Stimulated activated CD4-positive, alpha-beta T cell treated with anti-CD3 and anti-CD28 coated beads, Interleukin-4, amount 100 ng/mL, for 4 hours (primary cell): ENCODE measurements around the gene CERS5.

ENCODE experiments used
- DNase-seq, 2 experiments: peaks; one replicate each; pipeline ENCODE4 v3.0.0-alpha.2; 2020

Gene CERS5, protein sequence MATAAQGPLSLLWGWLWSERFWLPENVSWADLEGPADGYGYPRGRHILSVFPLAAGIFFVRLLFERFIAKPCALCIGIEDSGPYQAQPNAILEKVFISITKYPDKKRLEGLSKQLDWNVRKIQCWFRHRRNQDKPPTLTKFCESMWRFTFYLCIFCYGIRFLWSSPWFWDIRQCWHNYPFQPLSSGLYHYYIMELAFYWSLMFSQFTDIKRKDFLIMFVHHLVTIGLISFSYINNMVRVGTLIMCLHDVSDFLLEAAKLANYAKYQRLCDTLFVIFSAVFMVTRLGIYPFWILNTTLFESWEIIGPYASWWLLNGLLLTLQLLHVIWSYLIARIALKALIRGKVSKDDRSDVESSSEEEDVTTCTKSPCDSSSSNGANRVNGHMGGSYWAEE

DNA sequence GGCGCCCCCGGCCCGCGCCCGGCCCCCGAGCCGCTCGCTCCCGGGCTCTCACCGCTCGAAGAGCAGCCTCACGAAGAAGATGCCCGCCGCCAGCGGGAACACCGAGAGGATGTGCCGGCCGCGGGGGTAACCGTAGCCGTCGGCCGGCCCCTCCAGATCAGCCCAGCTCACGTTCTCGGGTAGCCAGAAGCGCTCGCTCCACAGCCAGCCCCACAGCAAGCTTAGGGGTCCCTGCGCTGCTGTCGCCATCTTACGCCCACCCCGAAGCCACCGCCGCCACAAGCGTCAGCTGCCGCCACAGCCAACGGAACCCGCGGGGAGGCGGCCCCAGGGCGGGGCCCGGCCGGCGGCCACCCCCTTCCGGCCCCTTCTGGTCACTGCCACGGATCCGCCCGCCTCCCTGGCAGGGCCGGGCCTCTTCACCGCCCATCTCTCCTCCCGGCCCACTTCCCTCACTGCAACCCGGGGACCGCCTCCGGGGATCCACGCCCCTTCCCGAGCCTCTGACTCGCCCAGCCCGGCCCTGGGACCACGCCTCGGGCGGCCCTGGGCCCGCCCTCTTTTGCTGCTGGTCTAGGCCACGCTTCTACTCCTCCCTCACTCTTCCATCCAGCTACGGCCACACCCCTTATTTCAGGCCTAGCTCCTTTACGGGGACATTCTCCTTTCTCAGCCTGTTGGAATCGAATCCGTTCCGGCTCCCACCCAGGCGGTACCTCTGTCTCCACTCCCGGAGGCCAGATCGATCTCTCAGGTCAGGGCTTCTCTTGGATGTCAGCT lies at the start of gene CERS5:
CERS5 (minus strand) TSS at position 321 of the 780 bp plus-strand sequence; CDS start at position 249, 72 bp downstream.
- DNase-seq, result peak; percentile 92 to 95

DNA sequence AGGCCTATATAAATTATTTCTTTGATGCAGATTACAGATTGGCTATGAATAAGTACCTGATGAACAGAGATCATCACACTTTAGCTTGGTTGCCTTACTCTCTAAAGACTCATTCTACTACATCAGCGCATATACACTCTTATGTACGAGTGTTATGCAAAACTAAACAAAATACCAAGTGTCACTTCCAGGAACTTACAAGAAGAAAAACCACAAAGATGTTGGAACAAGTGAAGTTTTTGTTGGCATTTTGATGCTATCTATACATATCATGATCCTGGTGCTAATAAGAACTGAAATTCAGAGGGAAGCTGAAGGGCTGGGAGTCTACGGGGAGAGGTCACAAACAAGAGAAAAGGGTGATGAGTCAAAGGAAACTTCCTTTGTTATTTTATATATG lies 47.9 kb upstream of the CERS5 start:
- no peak for DNase-seq

DNA sequence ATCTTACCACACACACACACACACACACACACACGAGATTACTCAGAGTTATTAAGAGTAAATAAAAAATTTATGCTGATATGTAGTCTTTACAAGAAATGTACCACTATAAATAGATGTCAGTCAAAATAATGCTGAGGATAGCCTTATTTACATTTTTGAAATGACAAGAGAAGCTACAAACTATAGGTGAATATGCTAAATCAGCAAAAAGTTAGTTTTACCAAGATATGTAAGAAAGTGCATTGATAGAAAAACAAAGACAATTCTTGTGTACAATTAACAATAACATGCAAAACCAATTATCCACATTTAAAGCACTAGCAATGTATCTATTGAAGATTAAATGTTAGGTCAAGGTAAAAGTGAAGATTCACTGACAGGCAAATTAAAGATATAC lies 46.8 kb upstream of the CERS5 start:
- no peak for DNase-seq

DNA sequence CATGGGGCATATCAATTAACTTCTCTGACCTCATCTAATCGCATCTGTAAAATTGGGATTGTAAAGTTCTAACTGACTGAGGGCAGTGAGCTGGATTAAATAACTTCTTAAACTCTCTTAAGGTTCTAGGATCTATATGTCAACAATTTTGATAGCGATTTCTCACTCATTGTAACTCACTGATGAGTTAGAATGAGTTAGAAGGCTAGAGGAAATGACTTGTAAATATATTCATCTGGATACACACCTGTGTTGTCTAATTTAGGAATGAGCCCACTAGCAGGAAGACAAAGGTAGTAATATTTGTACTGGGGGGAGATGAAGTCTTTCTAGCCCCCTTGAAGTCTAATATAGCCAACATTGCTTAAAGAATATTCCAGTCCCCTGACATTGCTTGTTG lies 46.3 kb upstream of the CERS5 start:
- no peak for DNase-seq

DNA sequence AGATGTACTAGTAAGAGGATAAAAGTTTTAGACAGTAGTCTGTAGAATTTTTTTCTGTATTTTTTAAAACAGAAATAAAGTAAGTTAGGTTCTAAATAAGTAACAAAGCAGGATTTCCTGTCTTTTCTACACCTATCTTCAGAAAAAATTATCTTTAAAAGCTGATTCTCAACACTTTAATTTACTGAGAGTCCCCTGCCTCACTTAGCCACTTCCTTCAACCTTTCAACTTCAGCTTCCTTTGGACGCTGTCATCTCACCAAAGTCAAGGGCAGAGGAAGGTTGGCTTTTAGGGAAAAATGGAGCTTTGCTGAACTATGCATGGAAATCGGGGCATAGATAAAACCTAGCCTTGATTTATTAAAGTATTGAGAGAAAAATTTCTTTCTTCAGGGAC lies 44.9 kb upstream of the CERS5 start:
- no peak for DNase-seq

DNA sequence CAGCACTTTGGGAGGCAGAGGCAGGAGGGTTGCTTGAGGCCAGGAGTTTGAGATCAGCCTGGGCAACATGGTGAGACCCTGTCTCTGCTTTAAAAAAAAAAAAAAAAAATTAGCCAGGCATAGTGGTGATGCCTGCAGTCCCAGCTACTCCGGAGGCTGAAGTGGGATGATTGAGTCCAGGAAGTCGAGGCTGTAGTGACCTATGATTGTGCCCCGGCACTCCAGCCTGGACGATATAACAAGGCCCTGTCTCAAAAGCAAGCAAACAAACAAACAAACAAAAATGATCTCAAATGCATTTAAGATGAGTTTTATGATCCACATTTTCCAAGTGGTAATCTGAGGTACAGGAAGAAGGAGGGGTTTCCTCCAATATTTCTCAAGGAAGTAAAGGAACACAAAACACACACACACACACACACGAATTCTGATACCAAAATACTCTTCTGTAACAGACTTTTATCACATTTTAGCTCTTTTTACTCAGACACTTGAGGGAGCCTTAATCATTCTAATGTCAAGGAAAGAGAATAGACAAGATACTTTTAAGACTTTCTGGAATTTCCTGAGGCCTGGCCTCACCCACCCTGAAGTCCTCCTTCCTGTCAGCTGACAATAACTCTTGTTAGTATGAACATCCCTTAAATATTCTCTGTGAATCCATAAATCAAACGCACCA lies 44.4 kb upstream of the CERS5 start:
- peak in 1 of 2 experiments; percentile 11 for DNase-seq

DNA sequence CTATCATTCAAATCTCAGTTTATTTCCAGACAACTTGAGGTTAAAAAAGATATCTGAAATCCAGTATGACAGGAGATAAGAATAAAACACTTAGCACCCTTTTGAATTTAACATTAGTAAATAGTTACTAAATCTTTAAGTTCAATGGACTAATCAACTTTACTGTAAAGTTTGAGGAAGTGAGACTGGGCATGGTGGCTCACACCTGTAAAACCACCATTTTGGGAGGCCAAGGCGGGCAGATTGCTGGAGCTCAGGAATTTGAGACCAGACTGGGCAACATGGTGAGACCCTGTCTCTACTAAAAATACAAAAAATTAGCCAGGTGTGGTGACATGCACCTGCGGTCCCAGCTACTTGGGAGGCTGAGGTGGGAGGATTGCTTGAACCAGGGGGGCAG lies 40.3 kb upstream of the CERS5 start:
- no peak for DNase-seq

DNA sequence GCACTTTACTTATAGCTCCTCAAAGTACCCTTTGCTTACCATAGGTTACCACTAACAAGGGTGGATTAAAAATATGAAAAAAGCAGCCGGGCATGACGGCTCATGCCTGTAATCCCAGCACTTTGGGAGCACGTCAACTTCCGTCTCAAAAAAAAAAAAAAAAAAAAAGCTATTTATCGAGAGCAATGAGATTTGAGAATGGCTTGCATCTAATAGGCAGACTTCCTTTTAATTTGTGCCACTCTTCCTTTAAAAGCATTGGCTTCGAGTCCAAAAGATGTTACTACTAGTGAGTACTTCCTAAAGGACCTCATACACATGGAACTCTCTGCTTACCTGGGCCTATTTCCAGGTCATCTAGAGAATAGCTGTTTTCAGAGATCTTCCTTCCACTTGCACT lies 38.5 kb upstream of the CERS5 start:
- DNase-seq, result no peak

DNA sequence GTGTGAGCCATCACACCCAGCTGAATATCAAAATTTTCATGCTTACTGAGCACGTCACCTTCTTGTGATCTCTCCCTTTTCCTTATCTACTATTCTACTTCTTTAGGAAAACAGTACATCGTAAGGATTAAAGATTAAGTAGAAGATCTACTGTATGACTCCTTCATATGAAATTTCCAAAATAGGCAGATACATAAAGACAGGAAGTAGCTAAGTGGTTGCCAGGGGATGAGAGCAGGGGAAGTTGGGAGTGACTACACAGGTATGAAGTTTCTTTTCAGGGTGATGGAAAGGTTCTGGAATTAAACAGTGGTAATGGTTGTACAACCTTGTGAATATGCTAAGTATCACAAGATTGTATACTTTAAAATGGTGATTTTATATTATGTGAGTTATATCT lies 36.5 kb upstream of the CERS5 start:
- DNase-seq, result no peak

DNA sequence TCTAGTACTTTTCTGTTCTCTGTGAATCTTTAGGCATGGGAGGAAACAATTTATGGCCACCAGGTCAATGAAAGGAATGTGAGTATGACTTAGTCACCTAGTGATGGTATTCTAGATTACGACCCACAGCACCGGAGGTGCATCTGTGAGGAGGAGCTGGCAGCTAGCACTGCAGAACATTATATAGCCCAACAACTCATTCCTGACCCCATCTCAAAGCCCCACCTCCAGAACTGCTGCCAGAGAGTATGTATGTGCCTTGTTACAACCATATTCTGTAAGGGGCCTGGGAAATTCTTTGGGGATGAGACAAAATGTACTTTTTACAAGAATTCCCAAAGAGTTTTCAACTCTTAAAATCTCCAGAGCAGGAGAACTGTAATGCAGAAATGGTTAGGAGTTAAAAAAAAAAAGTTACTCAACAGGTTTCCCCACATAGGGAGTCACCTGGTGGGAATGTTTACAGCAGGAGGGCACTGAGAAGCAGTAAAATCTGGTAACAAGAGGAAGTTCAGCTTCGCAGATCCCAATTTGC lies 34.9 kb upstream of the CERS5 start:
- no peak for DNase-seq

DNA sequence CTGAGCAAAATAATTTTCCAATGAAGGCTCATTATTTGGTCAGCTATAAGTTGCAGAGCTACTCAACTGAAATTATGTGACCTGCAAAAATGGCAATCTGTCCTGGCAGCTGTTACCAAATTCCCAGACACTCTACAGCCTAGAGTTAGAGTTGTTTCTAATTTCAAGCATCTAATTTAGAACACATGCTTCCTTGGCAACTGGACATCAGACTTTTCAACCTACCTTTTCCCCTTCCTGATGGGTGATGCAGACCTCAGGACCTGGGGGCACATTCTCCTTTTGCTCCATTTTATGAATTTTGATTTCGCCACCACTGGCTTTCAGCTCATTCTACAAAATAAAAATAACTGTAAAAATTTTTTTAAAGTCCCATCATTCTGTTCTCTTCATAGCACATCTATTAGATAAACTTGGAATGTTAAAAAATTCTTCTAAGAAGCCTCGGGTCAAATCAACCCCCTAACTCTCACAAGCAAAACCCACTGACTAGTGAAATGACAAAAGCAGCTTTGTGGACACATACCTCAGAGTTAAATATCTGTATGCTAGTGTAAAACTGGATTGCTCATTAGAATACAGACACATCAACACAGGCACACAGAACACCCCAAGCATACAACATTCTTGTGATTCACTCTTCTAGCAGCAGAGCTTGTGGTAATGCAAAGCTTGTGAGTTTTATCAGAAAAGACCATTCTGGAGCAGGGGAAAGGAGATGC lies 33.5 kb upstream of the CERS5 start:
- DNase-seq, result no peak

DNA sequence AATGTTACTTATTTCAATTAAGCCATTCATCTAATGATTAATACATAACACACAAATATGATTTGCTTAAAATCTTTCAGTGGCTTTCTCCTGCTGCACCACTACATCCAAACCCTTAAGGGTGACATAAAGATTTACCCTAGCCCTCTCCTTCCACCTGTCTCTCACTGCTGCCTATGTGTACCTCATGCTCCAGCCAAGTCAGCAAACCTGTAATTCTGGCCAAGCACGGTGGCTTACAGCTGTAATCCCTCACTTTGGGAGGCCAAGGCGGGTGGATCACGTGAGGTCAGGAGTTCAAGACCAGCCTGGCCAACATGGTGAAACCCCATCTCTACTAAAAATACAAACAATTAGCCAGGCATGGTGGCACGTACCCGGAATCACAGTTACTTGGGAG lies 31.7 kb upstream of the CERS5 start:
- no peak for DNase-seq

DNA sequence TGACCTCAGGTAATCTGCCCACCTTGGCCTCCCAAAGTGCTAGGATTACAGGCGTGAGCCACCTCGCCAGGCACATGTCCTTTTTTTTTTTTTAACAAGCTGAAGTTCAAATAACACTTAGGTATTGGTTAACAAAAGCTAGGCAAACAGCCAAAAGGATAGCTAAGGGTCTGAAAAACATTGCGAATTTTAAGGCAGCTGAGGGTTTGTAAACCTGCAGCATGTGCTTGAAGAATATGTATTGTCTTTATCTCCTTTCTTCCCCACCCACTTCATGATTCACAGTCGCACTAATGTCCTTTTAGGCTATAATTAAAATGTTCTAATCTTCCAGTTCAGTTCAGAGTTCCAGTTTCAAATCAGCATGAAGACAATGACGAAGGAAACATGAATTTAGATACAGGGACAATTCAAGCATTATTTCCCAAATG lies 30.1 kb upstream of the CERS5 start:
- no peak for DNase-seq

DNA sequence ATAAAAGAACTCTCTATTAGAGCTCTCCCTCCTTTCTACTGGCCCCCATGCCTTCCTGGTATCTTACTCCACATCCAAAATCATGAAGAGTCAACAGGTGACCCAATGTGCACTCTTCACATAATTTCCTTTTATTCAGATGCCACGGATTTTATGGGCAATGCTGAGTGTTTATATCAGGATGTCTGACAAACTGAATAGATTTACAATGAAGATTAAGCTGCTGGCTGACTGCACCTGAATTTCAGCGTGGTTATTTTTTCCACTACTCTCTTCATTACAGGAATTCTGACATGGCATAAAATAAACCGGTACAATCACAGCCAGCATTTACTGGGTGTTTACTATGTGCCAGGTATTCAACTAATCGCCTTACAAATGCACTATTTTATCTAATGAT lies 29.4 kb upstream of the CERS5 start:
- no peak for DNase-seq

DNA sequence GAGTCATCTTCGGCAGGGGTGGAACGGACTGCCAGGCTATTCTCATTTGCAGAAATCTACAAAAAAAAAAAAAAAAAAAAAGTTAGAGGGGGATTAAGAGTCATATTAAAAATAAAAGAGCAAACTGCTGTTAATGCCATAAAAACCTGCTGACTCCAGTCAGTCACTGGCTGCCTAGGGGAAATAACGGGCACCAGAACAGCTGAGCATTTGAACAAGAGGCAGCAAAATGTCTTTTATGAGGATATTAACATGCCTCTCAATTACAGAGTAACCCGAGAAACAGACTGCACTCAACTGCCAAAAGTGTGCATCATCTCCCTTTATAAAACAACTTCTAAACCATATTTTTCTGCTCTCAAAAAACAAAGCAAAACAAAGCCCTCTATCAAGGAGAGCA lies 28.7 kb upstream of the CERS5 start:
- DNase-seq, result no peak

DNA sequence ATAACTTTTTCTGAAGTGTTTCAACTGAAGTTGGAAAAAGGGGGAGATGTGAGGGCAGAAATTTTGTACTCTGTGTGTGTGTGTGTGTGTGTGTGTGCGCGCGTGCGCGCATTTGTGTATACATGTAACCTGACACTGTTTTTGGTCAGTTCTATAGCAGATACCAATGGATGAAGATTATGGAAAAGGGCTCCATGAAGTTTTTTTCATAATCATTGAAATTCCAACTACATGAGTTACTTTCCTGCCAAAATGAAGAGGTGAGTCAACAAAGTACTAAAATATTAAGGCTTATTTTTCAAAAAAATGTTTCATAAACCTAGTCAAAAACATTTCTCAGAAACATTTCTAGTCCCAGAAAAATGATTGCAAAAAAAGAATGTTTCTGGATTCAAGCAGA lies 25.7 kb upstream of the CERS5 start:
- no peak for DNase-seq

DNA sequence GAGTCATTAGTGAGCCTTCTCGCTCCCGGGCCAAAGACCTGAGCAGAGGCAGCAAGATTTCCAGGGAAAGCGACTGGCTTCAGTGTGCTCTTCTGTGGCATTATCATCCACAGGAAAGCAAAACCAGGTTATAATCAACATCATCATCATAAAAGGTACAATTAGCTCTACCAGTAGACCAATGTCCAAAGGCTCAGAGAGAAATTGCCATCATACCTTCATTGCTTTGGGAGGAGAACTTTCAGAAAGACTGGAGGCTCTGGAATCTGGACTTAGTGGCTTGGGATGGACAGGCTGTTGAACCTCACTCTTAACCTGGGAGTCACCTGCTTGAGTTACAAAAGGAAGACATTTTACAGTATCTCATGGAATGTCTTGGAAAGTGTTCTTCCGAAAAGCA lies 25.1 kb upstream of the CERS5 start:
- no peak for DNase-seq

DNA sequence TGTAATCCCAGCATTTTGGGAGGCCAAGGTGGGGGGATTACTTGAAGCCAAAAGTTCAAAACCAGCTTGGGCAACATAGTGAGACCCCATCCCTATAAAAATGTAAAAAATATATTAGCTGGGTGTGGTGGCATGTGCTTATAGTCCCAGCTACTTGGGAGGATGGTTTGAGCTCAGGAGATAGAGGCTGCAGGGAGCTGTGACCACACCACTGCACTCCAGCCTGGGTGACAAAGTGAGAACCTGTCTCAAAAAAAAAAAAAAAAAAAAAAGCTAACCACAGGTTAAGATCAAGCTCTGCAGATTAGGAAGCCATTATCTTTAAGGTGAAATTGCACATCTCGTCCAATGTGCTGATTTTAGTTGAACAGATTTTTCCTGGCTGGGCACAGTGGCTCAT lies 23.7 kb upstream of the CERS5 start:
- DNase-seq, result no peak

DNA sequence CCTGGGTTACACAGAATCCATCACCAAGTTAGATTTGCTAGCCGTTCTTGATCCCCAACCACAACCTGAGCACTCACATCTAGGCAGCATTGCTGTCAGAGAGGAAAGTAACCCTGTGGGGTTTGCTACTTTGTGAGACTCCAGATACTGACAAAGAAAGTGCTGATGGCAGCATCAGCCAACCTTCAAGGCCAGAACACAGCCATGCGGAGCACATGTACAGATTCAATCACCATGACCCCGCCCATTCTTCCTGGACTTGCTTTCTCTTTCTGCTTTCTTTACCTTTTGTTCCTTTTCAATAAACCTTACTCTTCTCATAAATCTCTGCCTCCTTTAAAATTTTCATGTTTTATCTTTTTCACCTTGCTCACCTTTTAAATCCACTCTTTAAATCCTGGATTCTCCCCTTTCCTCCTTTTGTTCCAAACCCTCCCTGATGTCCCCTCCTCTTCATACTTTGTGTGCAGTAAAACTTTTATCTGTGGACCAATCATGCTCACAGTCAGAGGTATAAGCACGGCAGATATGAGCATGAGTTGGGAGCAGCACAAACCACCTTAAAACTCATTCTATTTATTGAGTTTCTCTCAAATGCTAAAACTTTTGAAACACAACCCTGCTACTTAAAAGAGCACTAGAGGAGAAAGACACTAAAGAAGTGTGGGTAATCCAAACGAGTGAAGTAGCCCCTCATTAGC lies 21.9 kb upstream of the CERS5 start:
- DNase-seq, result peak in 1 of 2 experiments; percentile 14

DNA sequence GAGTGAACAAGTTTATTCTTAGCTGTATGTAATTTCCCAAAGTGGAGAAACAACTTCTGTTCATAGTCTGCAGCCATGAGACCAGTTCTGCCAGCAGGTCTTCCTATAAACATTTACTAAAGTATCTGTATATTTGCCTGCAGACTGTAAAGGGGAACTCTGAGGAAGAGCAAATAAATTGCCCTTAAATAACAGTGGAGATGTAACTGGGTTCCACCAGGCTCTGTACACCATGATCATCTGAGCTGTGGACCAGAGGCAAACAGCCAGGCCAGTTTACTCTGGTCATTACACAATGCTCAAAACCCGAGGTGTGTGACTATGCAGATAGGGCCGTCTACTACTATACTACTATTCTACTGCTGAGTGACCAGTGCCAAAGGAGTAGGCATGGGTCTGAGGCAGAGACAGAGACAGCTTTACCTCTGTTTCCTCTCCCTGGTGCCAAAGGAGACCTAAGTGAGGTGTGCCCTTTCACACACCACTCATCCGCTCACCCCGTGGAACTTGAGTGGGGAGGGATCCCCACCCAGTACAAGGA lies 21.1 kb upstream of the CERS5 start:
- DNase-seq, result no peak

DNA sequence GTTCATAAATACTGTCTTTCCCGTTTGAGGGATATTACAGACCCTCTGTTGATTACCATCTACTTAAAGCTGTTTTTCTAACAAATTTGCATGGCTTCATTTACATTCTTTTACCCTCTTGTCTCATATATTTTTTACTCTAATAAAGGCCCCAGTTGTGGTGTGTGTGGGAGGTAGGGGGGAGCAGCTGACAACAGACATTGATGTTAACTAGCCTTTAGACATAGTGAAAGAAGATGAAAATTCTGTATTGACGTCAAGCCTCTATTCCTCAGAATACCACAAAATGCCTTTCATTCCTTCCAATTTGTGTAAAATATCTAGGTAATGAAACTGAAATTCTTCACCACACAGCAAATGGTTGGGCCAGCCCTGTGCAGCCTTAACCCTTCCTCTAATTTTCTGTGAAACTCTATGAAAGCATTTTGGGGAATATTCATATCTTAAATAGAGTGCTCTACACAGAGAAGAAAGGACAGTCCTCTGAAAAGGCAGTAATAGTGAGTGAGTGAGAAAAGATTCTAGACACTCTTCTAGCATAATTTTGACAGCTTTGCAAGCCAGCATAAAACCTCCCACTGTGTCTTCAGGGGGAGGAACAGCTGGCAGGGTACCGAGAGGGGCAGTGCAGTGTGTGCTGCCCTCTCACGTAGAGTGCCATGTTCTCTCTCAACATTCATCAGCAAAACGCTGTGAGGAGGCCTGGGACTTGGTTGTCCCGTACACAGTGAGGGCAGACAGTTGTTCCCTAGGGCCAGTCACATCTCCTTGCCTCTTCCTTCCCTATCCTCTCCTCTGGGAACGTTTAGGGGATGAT lies 20.1 kb upstream of the CERS5 start:
- DNase-seq, result peak; percentile 12
